HG03442 (cell line): ENCODE results near the gene TBXAS1.

Experiments
- ATAC-seq: cut with Tn5 transposase; IDR thresholded peaks from one replicate; pipeline ENCODE4 v1.9.1; 2021; ENCODE audit warnings: mild to moderate bottlenecking, moderate library complexity; ENCODE audit not compliant: unreplicated experiment

The TBXAS1 gene

DNA sequence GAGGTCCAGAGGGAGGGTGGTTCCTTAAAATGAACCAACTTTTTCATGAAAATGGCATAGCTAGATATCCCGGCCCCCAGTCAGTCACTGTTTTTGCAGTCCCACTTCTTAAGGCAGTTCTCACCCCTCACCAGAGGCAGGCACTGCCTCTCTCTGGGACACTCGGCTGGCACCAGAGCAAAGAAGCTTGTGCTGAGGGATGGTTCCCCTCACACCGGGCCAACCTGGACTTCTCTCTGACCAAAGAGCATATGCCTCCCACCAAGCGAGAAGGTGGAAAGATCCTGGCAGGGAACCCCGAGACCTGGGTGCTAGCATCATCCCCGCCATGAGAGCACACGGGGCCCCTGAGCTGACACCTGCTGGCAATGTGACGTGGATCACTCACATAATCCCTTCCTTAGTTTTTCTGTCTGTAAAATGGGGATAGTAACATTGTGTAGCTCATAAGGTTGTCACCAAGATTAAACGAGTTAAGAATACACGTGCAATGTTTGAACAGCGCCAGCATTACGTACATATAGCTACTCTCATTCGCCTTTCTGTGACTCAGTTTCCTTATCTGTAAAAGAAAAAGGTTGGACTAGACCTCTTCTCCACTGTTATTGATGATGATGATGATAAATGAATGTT, 145.2 kb downstream of the TBXAS1 start:
- no peak for ATAC-seq

DNA sequence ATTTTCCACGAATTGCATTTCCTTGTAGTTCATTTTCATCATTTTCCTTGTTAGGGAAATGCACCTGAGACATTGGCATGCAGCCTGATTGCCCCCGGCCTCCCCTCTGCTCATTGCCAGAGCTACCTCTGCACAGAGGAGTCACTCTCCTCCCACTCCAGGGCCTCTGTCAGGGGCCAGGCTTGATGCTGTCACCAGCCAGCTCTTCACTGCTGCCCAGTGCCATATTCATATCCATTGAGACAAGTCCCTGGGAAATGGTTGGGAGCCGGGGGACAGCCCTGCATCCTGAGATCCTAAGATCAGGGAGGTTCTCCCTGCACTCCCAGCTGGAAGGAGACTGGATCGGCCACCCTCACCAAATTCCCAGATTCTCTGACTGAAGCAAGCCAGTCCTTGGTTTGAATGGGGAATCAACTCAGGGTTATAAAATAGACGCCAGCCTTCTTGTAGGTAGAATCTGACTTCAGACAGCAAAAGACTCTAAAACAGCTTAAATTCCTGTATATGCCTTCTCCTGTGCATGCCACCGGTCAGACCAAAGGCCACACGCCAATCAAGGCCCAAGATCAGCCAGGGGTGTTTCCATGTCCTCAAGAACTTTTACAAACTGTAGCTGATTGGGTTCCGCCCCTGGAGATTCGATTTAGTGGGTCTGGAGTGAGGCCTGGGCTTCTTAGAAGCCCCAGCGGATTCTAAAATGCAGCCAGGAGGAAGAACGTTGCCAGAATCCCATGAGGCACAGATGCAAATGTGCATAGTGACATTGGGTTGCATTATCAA, 147.2 kb downstream of the TBXAS1 start:
- no peak for ATAC-seq

DNA sequence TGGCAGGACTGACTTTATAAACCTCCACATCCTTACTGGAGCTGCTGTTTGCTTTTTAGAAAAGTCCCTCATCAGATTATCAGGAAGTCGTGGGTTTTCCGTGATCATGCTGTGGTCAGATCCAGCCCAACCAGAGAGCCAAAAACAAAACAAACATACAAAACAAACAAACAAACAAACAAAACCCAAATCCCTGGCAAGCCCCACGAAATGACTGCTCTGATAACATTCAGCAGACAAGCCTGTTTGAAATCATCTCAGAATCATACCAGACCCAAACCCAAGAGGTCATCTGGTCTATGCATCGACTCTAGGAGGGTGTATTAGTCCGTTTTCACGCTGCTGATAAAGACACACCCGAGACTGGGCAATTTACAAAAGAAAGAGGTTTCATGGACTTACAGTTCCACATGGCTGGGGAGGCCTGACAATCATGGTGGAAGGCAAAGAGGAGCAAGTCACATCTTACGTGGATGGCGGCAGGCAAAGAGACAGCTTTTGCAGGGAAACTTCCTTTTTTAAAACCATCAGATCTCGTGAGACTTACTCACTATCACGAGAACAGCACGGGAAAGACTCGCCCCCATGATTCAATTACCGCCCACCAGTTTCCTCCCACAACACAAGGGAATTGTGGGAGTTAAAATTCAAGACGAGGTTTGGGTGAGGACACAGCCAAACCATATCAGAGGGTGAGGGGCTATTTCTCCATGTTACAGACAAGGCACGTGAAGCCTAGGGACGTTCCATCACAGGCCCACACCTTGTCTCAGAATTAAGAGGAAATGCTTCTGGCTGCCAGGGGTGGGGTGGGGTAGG, 148.0 kb downstream of the TBXAS1 start:
- no peak for ATAC-seq

DNA sequence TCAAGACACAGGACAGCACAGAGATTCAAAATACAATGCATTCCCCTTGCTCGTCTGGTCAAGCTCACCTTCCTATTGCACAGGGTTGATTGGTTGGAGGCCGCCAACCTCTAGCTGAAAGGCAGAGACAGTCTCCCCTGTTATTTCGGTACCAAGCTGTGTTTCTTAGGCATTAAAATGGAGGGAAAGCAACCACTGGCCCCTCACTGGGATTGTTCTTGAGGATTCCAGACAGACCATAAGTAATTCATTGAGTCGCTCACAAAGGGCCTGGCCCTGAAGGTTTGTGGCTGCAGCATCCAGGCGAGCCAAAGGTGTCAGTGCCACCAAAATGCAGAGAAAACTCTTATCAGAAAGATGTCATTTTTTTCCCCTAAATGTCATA, 152.4 kb downstream of the TBXAS1 start:
- no peak for ATAC-seq

DNA sequence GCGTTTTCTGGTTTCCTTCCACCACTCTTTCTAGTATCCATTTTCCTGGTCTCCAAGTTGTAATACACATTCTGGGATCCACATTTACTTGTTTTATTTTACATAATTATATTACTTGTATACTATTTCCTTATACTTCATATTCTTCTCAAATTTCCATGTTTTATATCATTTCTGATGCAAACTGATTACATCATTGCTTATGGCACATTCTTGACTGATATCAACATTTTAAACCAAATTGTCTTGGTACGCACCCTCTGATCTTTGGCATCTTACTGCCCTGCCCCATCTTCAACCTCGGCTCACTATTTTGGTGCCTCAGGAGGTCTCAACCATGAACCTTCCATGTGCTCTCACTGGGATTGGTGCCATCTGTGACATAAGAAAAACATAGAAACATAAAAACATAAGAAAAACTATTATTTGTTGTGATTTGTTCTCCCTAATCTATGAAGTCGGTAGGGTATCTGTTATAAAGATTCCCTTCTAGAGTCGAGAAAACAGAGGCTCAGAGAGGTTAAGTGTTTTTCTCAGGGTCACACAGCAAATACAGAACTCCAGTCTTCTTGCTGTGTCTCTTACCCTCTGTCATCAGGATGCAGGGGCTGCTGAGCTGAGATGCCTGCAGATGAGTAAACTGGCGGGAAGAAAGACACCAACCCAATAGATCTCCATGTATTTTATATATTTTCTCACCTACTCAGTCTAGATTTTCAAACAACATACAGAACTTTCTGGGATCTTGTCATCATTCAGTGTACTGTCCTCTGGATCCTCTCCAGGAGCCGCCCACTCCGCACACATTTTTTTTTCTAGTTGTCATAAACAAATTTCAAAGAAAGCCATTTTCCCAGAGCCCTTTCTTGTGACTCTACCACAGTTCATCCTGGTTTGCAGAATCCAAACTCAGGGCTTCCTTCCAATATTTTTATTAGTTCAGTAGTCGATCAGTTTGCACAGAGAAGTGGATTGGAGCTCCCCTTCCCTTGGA, 154.2 kb downstream of the TBXAS1 start:
- no peak for ATAC-seq

DNA sequence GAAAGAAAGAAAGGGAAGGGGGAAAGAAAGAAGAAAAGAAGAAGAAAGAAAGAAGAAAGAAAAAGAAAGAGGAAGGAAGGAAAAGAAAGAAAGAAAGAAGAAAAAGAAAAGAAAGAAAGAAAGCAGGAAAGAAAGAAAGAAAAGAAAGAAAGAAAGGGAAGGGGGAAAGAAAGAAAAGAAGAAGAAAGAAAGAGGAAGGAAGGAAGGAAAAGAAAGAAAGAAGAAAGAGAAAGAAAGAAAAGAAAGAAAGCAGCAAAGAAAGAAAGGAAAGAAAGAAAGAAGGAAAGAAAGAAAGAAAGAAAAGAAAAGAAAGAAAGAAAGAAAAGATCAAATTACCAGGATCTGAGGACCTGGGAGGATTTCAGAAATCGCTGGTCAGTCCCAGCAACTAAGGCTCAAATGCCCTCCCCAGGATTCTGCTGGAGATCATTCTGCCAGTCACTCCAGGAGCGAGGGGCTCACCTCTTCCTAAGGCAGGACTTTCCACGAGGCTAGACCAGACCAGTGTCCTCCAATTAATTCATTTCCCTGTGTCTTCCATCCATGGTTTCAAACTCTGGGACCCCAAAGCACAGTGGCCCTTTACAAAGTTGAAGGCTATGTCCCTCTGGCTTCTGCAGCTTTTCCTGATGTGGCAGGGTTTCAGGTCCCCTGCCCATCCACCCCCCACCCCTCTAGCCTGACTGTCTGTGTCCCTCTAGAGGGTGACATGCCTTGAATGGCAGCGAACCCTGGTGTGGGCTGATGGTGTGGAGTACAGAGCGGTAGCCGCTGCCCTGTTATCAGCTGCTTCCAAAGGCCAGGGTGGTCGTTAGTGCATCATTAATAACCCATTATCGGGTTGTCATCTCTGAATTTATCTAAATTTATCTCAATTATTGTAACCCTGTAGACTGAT, 155.8 kb downstream of the TBXAS1 start:
- no peak for ATAC-seq

DNA sequence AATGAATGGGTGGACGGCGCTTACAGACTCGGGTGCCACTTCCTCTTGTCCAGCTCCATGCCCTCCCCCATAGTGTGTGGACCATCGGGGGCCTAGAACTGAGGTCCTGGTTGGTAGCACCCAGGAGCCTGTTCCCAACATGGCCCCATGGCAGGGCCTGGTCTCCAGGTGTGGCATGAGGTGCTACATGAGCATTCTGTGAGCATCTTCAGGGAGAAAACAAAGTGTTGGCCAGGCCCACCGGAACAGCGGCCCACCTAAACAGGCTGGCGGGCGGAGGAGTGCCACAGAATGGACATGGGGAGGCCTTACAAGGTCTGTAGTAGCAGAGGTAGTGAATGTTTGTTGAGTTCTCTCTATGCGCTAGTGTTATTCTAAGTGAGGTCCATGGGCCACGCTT, 156.7 kb downstream of the TBXAS1 start:
- ATAC-seq: no peak

DNA sequence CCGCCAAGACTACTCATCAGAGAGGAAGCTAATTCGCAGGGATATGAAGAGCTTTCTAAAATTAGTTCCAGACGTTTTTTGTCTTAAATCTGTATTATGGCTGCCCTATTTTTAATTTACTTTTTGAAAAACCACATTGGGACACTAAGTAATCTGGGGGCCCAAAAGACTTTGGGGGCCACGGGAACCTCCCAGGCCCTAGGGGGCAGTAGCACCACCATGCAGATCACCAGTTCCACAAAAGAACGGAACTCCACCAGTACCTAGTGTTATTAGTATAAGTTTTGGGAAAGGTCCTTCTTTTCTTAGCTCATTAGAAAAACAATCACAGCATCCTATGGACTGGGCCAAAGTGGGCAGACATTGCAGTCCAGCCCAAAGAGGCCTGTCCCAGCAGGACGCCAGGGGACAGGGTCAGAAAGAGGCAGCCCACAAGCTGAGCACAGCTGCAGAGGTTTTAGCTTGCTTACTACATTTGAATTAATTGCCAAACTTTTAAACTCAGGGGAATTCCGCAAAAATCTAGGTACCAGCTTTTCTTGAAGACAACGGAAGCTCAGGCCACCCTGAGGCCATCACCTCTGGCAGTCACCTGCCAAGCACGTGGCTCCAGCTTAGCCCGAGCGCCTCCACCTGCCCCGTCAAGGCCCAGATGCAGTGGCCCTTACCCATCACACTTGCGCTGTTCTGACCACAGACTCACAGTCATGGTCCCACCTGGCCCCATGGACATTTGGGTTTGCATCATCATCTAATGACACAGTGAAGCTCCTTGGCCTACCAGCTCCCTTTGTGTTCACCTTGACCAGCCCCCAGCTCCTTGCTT, 158.8 kb downstream of the TBXAS1 start:
- ATAC-seq: no peak

DNA sequence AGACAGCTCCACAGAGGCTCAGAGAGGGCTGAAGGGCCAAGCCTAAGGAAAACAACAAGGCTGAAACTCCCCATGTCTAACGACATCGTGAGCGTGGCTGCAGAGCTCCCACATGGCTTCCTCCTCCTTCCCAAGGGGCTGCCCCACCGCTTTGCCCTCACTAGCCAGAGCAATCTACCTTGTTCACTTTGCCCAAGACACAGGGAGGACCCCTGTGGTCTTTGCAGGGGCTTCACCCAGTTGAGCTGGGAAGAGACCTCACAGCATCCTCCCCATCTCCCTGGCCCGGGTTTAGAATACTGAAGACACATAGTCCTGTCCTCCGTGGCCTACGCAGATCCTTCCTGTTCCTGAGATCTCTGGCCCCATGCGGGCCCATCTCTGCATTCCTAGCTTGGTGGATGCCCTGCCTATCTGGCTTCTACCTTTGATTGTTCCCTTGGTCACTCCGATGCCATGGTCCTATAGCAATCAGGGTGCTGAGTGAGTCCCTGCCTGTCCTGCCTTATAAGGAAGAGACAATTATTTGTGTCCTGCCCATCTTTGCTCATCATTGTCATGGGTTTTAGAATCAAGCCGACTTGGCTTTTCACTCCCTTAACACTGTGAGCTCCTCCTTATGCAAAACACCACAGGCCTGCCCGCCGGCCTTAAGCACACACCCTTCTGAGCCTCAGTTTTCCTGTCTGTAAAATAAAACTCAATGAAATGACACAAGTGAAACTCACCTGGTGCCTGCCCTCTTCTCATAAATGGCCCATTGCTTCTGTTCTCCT, 160.5 kb downstream of the TBXAS1 start:
- ATAC-seq: no peak

DNA sequence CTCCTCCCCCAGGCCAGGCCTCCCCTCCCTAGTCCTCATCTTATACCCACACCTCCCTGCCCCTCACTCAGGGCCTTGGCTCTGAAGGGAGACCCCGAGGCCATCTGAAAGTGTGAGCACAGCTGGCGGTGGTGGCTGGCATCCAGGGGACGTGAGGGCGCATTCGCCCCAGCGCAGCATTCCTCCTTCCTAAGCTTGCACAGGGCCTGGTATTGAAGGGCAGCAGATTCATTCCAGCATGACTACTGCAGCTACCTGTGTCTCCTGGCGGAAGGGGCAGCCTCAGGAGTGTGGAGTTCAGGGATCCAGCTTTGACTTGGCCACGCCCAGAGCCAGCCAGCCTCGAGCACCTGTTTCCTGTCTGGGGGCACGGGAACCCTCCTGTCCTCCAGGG, 161.1 kb downstream of the TBXAS1 start:
- no peak for ATAC-seq

DNA sequence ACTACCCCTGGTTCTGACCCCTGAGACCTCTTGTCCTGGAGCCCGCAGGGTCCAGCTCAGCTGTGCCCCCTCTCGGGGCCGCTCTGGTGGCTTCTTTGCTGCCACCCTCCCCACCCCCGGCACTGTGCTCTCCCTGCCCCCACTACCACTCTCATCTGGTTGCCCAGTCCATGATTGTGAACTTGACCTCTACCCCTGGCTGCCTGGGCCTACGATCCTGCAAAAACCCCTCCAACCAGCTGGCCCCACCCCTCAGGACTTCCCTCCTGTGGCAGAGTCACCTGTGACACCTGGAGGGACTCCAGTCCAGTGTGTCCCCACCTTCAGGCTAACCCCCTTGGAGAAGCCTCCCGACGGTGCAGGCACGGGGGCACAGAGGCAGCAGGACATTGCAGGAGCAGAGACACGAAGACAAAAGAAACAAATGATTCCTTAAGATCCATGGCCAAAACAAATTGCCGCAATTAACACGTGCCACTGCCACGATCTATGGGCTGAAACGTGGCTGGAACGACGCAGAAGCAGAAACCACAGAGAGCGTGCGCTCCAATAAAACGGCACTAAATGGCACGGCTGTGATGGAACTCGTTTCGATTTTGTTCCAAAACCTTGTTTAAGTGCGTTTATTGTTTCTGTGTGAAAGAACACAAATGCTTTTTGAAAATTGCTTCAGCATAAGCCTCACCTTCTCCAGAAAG, 161.7 kb downstream of the TBXAS1 start:
- ATAC-seq: no peak

DNA sequence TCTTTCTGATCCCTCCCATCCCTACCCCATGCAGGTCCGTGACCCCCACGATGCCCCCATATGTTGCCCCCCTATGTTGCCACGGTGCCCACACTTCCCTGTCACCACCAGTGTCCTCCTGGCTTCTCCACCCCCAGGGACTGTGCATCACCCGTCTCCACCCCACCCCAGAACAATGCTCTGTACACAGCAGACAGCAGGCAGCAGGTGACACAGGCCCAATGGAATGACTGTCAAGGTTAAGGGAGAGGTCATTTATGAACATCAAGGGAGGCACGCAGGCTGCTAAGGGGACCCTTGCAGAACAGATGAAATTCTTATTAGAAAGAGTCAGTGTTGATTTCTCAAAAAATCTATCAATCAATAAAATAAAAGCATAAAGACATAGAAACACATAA, 162.2 kb downstream of the TBXAS1 start:
- no peak for ATAC-seq

DNA sequence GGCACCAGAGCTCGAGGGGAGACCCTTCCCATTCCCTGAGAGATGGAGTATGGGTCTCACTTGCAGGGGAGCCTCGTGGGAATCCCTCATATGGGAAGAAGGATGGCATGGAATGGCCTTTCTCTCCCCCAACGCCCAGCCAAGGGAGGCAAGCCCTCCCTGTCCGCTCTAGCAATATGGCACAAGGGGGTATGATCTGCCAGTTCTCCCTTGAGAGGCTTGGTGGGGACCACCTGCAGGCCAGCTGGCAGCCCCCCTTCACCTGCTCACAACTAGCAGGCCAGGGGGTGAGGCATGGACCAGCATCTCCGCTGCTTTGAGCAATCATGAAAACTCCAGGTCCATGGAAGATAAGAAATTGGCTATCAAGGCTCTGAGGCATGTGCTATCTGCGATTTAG, 162.8 kb downstream of the TBXAS1 start:
- ATAC-seq: no peak

DNA sequence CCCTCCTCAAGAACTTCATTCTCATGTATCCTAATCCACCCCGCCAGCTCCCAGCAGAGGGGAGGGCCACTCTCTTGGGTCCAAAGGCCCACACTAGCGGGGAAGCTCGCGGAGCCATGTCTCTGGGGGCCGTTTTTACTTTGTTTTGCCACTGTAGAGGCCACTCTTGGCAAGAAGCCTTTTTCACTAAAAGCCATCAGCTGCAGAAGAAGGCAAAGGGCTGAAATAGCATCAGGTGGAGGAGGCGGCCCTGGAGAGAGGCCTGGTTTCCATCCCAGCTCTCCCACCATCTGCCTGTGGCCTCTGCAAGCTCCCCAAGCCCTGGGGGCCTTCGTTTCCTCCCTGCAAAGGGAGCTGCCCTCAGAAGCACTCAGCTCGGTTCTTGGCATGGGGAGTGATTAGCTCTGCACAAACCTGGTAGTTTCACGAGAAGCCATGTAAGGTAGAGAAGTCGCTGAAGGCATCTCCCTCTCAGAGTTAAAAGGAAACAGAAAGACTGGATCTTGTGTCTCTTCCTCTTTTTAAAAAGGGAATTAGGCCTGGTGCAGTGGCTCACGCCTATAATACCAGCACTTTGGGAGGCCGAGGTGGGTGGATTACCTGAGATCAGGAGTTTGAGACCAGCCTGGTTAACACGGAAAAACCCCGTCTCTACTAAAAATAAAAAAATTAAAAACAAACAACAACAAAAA, 163.4 kb downstream of the TBXAS1 start:
- ATAC-seq: no peak

DNA sequence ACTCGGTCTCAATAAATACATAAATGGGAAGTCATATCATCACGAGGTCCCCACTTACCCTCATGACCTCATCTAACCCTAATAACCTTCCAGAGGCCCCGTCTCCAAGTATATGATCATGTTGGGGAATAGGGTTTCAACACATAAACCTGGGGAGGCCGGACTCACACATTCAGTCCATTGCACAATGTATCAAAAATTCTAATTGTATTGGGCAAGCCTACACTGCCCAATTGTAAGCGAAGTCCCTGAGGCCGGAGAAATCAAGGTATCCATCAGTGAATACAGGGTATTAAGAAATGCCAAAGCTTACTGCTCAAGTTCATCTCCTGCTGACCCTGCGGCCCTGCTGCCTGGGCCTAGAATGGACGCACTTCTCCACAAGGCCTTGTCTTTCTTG, 164.1 kb downstream of the TBXAS1 start:
- no peak for ATAC-seq

DNA sequence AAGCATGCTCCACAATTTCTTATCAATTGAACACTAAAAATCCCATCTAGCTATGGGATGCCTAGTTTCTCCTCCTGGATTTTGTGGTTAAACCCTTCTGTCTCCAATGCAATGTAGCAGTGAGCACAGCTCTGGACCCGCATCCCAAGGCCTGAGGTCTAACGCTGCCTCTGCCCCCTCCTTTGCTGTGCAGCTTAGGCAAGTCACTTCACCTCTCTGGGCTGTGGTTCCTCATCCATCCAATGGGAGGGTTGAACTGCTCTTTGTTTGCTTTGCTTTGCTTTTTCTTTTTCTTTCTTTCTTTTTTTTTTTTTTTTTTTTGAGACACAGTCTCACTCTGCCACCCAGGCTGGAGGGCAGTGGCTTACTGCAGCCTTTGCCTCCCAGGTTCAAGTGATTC, 164.5 kb downstream of the TBXAS1 start:
- ATAC-seq: no peak

DNA sequence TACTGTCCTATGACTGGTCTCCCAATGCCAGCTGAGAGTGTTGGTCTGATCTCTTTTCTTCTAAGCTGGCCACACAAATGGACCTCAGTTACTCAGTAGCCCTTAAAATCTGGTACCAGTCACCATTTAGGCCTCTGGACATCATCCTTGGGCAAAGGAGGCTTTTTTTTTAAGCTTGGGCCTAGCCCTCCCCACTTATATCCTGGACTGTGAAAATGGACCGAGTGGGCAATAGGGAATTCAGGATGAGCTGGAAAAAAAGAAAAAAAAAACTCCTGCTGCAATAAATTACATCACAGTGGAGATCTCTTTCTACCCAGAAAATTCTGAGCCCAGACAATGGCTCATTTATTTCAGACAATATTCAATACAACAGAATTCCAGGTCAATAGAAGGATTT, 165.3 kb downstream of the TBXAS1 start:
- ATAC-seq: no peak
